Measurements from ENCODE around the gene LRRC25. TPM values are rescaled to one million over a fixed set of nuclear protein-coding genes. Genes with fewer than 3 reads are reported as not detected.
A peak's percentile ranks its signal among the peaks of the same experiment; 100 is the strongest.

The LRRC25 gene
- total RNA-seq, 1 donor from 2014 or later: 3.6 TPM

DNA sequence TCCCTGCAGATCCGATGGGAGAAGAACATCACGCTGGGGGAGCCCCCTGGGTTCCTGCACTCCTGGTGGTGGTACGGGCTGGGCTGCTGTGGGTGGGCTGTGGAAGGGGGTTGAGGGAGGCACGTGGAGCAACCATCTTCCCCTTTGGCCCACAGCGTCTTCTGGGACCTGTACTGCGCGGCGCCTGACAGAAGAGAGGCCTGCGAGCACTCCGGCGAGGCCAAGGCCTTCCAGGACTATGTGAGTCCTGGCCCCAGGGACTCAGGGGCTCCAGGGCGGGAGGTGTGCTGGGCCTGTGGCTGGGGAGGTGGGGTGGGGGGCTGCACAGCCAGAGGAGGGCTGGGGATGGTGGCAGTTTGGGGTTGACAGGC is 30.3 kb upstream of the LRRC25 start:
- no peak for DNase-seq
- intact Hi-C loops (cut with DNase I): no loop called here
- ATAC-seq (ENCODE audit: poor library complexity): no peak

GRCh38 chr19:18427080-18427742 is 29.8 kb upstream of the LRRC25 start:
- no peak for DNase-seq
- intact Hi-C loops (cut with DNase I): no loop called here

GRCh38 chr19:18426416-18426767 is 29.0 kb upstream of the LRRC25 start:
- intact Hi-C loops (cut with DNase I): no loop called here
- ATAC-seq (ENCODE audit: poor library complexity) (no peak), DNase-seq (no peak)

More at GRCh38 chr19:18427080-18427742, 29.8 kb upstream of the LRRC25 start:
- no peak for ATAC-seq (ENCODE audit: poor library complexity)

DNA sequence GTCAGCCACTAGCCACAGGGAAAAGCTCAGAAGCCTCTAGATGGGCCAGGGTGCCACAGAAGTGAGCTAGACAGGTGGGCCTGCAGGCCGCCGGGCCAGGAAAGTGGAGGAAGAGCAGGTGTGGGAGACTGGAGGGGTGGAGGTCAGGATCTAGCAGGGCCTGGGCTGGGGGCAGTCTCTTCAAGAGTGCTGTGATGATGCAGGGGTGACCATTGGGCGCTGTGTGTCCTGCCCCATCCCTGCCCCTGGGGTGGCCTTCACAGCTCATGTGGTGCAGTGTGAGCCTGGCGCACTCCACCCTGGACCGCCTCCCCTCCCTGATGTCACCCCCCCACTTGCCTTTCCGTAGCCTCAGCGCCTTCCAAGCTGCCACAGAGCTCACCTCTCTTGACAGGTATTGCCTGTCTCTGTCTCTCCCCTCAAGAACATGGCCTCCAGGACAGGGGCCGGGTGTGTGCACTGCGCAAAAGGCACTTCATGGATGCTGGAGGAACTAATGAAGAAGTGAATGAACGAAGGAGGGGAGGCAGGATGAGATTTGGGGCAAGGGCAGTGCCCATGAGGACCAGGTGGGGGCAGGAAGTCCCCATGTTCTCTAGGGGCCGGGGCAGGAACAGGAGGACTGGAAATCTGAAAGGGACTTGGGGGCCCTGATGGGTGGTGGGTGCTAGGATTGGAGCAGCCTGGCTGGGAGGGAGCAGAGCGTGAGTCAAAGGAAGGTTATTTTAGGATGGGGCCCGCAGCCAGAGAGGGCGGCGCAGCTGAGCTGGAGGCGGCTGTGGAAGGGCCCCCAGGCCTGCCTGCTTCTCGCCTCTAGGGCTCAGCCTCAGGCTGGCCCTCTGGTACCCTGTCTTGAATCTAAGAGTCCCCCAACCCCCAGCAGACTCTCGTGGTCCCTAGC is 28.3 kb upstream of the LRRC25 start:
- DNase-seq (peak; percentile 84), ATAC-seq (ENCODE audit: poor library complexity) (peak; percentile 73)
- intact Hi-C loops (cut with DNase I): no loop called here

DNA sequence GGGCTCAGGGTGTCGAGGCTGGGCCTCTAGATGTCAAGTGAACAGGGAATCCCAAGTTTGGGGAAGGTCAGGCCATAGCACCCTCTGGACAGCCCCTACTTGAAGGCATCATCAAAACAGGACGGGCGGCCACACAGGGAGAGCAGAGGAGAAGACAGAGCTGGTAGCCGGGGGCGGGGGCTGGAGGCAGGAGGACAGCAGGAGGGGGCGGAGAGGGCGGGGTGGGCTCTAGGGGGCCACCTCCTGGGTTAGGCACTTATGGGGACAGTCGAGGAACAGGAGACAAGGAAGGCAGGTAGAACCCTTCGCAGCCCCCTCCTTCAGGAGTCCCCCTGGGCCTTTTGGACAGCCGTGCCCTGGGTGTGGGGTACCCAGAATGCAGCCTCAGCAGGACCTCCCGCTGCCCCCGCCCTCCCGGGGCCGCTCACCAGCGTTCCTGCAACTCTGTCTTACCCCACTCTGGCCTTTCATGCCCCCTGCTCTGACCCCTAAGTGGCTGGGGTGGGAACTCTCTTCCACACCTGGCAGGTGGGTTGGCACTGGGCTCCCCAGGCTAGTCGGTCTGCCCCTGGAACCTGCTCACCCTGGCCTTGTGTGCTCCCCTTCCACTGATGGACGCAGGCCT is 27.6 kb upstream of the LRRC25 start:
- no peak for ATAC-seq (ENCODE audit: poor library complexity)
- intact Hi-C loops (cut with DNase I): no loop called here
- no peak for DNase-seq

GRCh38 chr19:18424122-18424889 is 26.9 kb upstream of the LRRC25 start:
- intact Hi-C loops (cut with DNase I): no loop called here

DNA sequence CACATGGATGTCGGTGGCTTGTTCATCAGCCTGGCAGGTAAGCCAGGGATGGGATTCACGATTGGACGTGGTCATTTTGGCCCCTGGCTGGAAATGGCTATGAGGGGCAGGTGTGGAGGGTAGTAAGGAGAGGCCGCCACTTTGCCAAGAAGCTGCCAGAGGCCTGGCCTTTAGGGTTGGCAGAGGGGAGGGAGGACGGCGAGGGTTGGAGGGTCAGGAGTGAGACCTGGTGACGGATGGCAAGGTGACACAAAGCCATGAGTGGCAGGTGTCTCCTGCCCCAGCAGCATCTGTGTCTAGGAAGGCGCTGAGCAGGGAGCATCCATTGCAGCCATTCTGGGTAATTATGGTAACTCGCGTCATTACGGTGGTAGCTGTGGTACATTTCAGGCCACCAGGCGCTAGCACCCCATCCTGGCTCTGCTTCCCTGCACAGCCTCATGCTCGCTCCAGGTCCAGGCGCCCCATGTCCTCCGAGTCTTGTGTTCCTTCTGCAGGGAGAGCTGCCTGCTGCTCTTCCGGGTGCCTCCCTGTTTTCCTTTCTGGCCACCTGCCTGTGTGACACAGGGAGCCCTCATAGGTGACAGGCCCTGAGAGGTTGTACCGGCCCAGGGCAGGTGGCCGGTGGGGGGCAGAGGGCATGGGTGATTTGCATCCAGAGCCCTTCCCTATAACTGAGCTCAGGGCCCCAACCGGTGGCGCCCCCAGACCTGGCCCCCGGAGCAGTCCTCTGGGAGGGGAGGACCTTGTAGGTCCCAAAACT is 26.0 kb upstream of the LRRC25 start:
- intact Hi-C loops (cut with DNase I): no loop called here
- ATAC-seq (ENCODE audit: poor library complexity) (no peak), DNase-seq (no peak)

More at GRCh38 chr19:18424122-18424889, 26.9 kb upstream of the LRRC25 start:
- DNase-seq (no peak), ATAC-seq (ENCODE audit: poor library complexity) (no peak)

GRCh38 chr19:18422530-18423191 is 25.2 kb upstream of the LRRC25 start:
- no peak for ATAC-seq (ENCODE audit: poor library complexity)
- no peak for DNase-seq
- intact Hi-C loops (cut with DNase I): no loop called here

DNA sequence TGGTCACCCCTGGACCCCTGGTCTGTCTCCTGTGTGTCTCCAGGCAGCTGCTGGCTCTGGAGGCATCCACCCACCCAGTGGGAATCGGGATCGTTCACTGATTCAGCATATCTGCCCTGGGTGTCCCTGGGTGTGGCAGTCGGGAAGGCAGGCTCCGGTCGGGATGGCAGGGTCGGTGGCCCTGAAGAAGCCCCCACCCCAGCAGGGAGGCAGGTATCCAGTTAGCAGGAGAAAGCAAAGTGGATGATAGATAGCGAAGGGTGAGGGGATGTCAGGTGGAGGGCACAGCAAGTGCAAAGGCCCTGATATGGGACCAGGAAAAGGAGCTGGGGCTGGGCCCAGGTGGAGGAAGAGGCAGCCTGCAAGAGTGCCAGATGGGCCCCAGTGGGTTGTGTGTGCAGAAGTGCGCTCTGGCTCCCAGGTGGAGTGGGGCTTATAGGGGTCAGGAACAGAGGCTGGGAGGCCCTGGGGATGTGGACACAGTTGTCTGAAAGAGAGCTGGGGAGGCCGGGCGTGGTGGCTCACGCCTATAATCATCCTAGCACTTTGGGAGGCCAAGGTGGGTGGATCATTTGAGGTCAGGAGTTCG is 24.0 kb upstream of the LRRC25 start:
- ATAC-seq (ENCODE audit: poor library complexity): no peak
- DNase-seq: no peak
- intact Hi-C loops (cut with DNase I): no loop called here

- ATAC-seq (ENCODE audit: poor library complexity) (no peak), DNase-seq (no peak)
- intact Hi-C loops (cut with DNase I): no loop called here
Measured at GRCh38 chr19:18420930-18421329, 23.5 kb upstream of the LRRC25 start.

GRCh38 chr19:18419699-18420460 is 22.5 kb upstream of the LRRC25 start:
- ATAC-seq (ENCODE audit: poor library complexity) (no peak), DNase-seq (no peak)
- intact Hi-C loops (cut with DNase I): no loop called here

DNA sequence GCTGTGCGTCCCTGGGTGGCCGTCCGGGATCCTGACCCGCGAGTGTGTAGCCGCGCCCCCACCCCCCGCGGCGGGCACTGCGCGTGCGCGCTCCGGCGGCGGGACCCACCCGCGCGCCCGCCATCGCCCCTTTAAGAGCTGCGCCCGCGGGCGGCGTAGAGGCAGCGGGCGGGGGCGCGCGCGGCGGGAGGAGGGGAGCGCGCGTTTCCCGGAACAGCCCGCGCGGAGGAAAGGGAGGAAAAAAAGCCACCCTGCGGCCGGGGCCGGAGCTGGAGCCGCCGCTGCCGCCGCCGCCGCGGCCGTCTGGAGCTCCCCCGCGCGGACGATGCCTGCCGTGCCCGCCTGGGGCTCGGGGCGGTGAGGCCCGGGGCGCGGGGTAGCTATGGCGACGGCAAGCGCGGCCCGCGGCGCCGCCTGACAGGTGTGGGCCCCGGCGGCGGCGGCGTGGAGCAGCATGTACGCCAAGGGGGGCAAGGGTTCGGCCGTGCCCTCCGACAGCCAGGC is 21.8 kb upstream of the LRRC25 start, which contains the start of gene SSBP4:
Gene SSBP4 (plus strand): TSS at position 204 of the 504 bp plus-strand sequence. CDS start 251 bp downstream, at position 455.
- peak; percentile 37 for ATAC-seq (ENCODE audit: poor library complexity)
- intact Hi-C loops (cut with DNase I): no loop called here
- peak; percentile 85 for DNase-seq

DNA sequence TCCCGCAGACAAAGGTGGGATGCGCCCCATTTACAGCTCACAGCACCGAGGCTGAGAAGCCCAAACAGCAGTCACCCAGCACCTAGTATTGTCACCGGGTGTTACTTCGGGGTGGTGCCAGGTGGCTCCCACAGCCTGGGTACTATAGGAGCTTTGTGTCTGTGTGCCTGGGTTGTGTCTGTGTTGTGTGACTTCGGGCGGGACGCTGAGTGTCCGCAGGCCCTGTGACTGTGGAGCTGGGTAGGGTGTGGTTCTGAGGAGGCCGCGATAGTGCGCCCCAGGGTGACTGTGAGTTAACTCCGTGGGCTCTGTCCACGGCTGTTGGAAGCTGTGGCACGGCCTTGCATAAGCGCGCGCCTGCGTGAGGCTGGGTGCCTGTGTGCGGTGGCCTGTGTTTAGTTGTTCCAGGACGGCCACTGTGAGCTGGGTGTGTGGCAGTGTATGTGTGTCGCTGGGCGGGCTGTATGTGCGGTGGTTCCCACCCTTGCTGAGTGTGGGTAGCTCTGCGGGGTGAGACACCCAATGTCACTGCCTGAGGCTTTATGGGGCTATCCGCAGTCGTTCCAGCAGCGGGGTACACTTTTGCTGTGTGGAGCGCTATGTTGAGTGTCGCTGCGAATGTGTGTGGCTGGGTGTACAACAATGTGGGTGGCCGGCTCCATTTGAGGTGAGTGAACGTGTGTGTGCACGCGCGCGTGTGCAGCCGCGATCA is 21.2 kb upstream of the LRRC25 start:
- ATAC-seq (ENCODE audit: poor library complexity) (peak; percentile 2), DNase-seq (peak; percentile 70)
- intact Hi-C loops (cut with DNase I): no loop called here

- DNase-seq: no peak
- peak; percentile 0 for ATAC-seq (ENCODE audit: poor library complexity)
- intact Hi-C loops (cut with DNase I): no loop called here
Measured at GRCh38 chr19:18418029-18418482, 20.6 kb upstream of the LRRC25 start.

DNA sequence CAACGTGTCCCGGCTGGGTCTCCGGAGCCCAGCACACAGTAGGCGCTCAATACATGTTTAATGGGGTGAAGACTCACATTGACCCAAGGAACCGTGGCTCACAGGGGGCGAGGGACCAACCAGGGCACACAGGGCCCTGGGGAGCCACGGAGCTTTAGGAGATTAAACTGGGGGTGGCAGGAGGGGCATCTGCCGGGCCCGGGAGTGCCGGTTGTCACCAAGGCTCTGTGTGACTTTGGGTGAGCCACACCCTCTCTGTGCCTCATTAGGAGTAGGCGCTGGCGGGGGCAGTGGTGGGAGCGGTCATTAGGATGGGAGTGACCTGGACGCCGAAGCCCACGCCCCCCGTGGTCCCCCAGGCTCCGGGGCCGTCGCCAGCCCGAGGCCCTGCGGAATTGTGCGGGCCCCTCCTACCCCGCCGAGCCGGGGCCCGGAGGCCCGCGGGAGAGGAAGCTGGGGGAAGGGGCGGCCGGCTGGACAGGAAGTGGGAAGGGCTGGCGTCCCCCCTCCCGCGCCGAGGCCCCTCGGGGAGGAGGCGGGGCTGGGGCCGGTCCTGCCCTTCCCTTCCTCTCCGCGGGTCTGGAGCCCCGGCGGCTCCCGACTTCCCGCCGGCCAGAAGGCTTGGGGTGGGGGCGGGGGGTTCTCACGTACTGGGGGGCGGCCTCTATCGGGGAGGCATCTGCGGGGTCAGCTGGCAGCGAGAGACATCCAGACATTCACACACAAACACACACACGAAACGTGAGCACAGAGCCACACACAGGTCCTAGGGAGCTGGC is 20.0 kb upstream of the LRRC25 start:
- ATAC-seq (ENCODE audit: poor library complexity) (peak; percentile 60), DNase-seq (peak; percentile 91)
- intact Hi-C loops (cut with DNase I): no loop called here
